ENCODE measurements around the gene GSTK1.

DNA sequence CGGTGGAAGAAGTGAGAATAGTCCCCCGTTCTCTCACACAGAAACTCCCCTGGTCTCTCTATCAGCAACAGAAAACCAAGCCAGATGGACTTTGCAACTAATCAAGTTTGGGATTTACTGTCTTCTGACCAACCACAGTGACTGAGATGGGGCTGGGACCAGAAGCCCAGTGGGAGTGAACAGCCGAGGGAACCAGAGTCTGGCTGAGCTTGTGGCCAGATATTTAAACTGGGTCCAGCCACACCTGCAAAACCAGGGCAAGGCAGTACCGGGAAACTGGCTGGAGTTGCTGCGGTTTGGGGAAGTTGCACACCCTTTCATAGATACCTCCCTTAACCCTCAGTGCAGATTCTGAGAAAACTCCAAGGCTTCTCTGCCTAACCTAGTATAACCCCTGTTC is 6.0 kb downstream of the GSTK1 start:
- no peak for TF ChIP-seq ZNF274 (IDR thresholded peaks at IDR 0.05; ENCODE audit: low read depth, low read length)
- no peak for TF ChIP-seq YY1 (IDR thresholded peaks at IDR 0.05; ENCODE audit: insufficient read depth, insufficient read length)
- no peak for TF ChIP-seq SUZ12 (IDR thresholded peaks at IDR 0.05; ENCODE audit: extremely low read depth, insufficient read depth, insufficient read length)
